HL-60 (cell line): ENCODE results near the gene FANCG.

Experiments used
- DNase-seq, 2 experiments: peaks; one replicate each; pipeline ENCODE4 v3.0.0-alpha.2; 2010 to 2020; ENCODE audit warnings: low read depth in 1 of 2, low spot score in 1 of 2
- H3K27ac ChIP-seq: fragments of 250-450 bp; sonication (Bioruptor Pico); replicated peaks from 2 replicates; pipeline ENCODE4 v1.5.1; 2020; ENCODE audit warnings: mild to moderate bottlenecking, moderate library complexity
- H3K27me3 ChIP-seq: fragments of 250-450 bp; sonication (Bioruptor Pico); 2 replicates; pipeline ENCODE4 v1.5.1; 2021; ENCODE audit warnings: mild to moderate bottlenecking, moderate library complexity; ENCODE audit not compliant: insufficient read depth, poor library complexity, severe bottlenecking
- H3K4me3 ChIP-seq: replicated peaks from 2 replicates; pipeline ENCODE4 v1.5.1; 2011; ENCODE audit warnings: mild to moderate bottlenecking, control low read depth, low read length; ENCODE audit not compliant: insufficient read depth
- CTCF ChIP-seq: IDR thresholded peaks from one replicate; pipeline ENCODE4 v1.5.1; 2011; ENCODE audit warnings: low read length, control low read depth, inconsistent platforms; ENCODE audit not compliant: insufficient read depth
- GABPA ChIP-seq: IDR thresholded peaks from 2 replicates; pipeline ENCODE4 v1.6.1; 2012; ENCODE audit warnings: low read depth
- POLR2AphosphoS5 ChIP-seq: IDR thresholded peaks from 2 replicates; pipeline ENCODE4 v1.6.1; 2012; ENCODE audit warnings: low read depth
- SPI1 ChIP-seq: IDR thresholded peaks from 2 replicates; pipeline ENCODE4 v1.6.1; 2012; ENCODE audit warnings: low read depth, mild to moderate bottlenecking, borderline replicate concordance
- TF ChIP-seq, protein P1 (sequence below): IDR thresholded peaks from 2 replicates; pipeline ENCODE4 v1.6.1; 2012; ENCODE audit warnings: low read depth; ENCODE audit not compliant: insufficient replicate concordance

FANCG gene

DNA sequence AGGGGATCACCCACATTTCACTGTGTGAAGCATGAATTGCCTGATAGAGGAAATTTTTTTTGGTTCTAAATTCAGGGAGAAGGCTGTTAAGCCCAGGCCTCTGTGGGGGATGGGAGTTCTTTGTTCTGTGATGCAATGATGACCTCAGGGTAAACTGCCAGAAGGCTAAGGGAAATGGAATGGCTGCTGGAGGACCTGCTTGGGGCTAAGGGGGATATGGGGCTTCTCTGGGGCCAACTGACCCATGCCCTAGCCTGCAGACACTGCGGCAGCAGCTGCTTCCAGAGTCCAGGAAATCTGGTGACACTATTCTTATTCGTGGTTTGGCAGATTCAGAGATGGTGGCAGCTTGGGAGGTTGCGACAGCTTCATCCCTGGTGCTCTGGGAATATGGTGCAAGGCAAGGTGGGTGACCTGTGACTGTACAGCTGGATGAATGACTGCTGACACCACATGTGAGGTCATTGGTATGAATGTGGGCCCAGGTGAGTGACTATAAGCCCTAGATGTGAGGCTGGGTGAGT, 37.6 kb downstream of the FANCG start:
- peak in 1 of 2 experiments; percentile 37 for DNase-seq
- Histone ChIP-seq H3K27ac (peak overlapping the region; percentile 14; the same call in 1 of the 2 replicates), H3K4me3 (no peak overlapping the region), H3K27me3 (no peaks in the 10 kb centered on the region)
- TF ChIP-seq SPI1 (no peak), POLR2AphosphoS5 (no peak), CTCF (no peak), GABPA (no peak)
- TF ChIP-seq, protein P1, sequence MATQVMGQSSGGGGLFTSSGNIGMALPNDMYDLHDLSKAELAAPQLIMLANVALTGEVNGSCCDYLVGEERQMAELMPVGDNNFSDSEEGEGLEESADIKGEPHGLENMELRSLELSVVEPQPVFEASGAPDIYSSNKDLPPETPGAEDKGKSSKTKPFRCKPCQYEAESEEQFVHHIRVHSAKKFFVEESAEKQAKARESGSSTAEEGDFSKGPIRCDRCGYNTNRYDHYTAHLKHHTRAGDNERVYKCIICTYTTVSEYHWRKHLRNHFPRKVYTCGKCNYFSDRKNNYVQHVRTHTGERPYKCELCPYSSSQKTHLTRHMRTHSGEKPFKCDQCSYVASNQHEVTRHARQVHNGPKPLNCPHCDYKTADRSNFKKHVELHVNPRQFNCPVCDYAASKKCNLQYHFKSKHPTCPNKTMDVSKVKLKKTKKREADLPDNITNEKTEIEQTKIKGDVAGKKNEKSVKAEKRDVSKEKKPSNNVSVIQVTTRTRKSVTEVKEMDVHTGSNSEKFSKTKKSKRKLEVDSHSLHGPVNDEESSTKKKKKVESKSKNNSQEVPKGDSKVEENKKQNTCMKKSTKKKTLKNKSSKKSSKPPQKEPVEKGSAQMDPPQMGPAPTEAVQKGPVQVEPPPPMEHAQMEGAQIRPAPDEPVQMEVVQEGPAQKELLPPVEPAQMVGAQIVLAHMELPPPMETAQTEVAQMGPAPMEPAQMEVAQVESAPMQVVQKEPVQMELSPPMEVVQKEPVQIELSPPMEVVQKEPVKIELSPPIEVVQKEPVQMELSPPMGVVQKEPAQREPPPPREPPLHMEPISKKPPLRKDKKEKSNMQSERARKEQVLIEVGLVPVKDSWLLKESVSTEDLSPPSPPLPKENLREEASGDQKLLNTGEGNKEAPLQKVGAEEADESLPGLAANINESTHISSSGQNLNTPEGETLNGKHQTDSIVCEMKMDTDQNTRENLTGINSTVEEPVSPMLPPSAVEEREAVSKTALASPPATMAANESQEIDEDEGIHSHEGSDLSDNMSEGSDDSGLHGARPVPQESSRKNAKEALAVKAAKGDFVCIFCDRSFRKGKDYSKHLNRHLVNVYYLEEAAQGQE, result no peak

DNA sequence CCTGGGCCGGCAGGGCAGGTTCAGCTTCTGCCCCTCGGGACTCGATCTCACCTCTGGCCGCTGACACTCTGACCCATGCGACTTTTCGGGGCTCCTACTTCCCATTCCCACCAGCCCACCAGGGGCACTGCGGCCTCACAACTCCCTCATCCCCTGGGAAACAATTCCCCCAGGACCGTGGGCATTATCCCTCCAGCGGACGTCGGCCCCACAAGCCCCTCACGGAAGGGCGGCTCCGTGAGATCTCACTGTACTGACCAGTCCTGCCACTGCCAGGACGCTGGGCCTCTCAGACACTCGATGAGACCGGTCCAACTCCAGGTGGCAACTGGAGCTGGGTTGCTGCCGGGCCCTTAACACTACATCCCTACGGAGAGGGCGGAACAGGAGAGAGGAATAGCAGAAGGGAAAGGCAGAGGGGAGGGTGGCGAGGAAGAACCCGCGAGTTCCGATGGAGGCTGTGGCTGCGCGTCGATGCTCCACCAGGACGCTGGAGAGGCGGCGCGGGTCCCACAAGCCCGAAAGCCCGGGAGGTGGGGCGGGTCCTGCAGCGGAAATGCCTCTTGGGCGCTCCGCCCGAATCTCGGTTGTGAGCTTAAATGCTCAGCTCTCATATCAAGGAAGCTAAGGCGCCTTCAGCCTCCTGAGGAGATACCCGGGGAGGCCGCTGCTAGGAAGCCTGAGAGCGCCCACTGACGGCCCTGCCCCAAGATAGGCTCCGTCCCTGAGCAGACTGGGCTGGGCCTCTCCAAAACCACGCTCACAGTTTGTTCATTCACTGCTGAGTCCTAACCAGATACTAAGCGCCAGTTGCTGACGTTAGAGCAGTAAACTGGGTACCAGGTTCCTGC, 43.7 kb downstream of the FANCG start:
- no peak overlapping the region for H3K27ac ChIP-seq
- DNase-seq, result no peak
- H3K27me3 ChIP-seq, result no peaks in the 10 kb centered on the region
- TF ChIP-seq GABPA (no peak), CTCF (no peak), POLR2AphosphoS5 (no peak), SPI1 (no peak)
- TF ChIP-seq, protein P1, result no peak
- no peak overlapping the region for H3K4me3 ChIP-seq

GRCh38 chr9:35033101-35033500, 46.6 kb downstream of the FANCG start:
- no peak overlapping the region for H3K27ac ChIP-seq
- no peak overlapping the region for H3K4me3 ChIP-seq
- no peaks in the 10 kb centered on the region for H3K27me3 ChIP-seq
- no peak for DNase-seq
- TF ChIP-seq GABPA (no peak), SPI1 (no peak), CTCF (no peak), POLR2AphosphoS5 (no peak)
- TF ChIP-seq, protein P1, result no peak
